Esophagus muscularis mucosa (tissue), 4 donors: ENCODE results near the gene DYNLRB1. TPM values are rescaled to one million over a fixed set of nuclear protein-coding genes. Genes with fewer than 3 reads are reported as not detected.

Experiments used
- DNase-seq: peaks from one replicate; pipeline ENCODE4 v3.0.0-alpha.2; 2017; ENCODE audit errors: extremely low spot score
- H3K27ac ChIP-seq, 4 donors: fragments of 200-600 bp; sonication (generic); replicated peaks in 1 of 4; 1 replicate in 3 of 4; 2 replicates in 1 of 4; pipeline ENCODE4 v1.5.1; 2016 to 2019; ENCODE audit warnings: mild to moderate bottlenecking in 1 of 4
- H3K27me3 ChIP-seq, 4 donors: fragments of 200-600 bp; sonication (generic); one replicate each; pipeline versions ENCODE4 v1.5.1 to v1.6.0; 2016 to 2019
- H3K36me3 ChIP-seq, 4 donors: fragments of 200-600 bp; sonication (generic); one replicate each; pipeline ENCODE4 v1.5.1; 2016 to 2019
- H3K4me1 ChIP-seq, 4 donors: fragments of 200-600 bp; sonication (generic); one replicate each; pipeline ENCODE4 v1.5.1; 2016 to 2019
- H3K4me3 ChIP-seq, 4 donors: fragments of 200-600 bp; sonication (generic); 1 replicate in 2 of 4; 2 replicates in 2 of 4; pipeline ENCODE4 v1.5.1; 2016 to 2019; ENCODE audit warnings: mild to moderate bottlenecking in 4 of 4, moderate library complexity in 1 of 4
- H3K9me3 ChIP-seq, 4 donors: fragments of 200-600 bp; sonication (generic); 1 replicate in 3 of 4; 2 replicates in 1 of 4; pipeline ENCODE4 v1.5.1; 2016 to 2019
- CTCF ChIP-seq, 3 experiments: fragments of 200-600 bp in 2 of 3; fragments of 450-650 bp in 1 of 3; sonication (generic) in 2 of 3; IDR thresholded peaks; one replicate each; pipeline ENCODE4 v1.5.1; 2017 to 2019; ENCODE audit warnings: antibody characterized with exemption in 3 of 3, mild to moderate bottlenecking in 2 of 3, moderate library complexity in 1 of 3
- EP300 ChIP-seq: sonication (generic); formaldehyde crosslinking; IDR thresholded peaks from one replicate; pipeline ENCODE4 v1.6.1; 2017; ENCODE audit warnings: antibody characterized with exemption
- POLR2A ChIP-seq: fragments of 450-650 bp; IDR thresholded peaks from one replicate; pipeline ENCODE4 v1.6.1; 2017; ENCODE audit warnings: antibody characterized with exemption, moderate library complexity, mild to moderate bottlenecking, low read depth
- POLR2AphosphoS5 ChIP-seq, 2 donors: sonication (generic); formaldehyde crosslinking; IDR thresholded peaks; one replicate each; pipeline ENCODE4 v1.6.1; 2017; ENCODE audit warnings: antibody characterized with exemption in 2 of 2
- WGBS: methylation state at CpG from one replicate; pipeline ENCODE4 v1.1.5; 2018; 5-methylcytosine and 5-hydroxymethylcytosine counted together
- intact Hi-C: fragments of 100-400 bp; cut with DNase I; formaldehyde crosslinking; loops from one replicate; pipeline ENCODE4 v1.15.1; 2023
- total RNA-seq, 4 donors: library from RNA; depleted of rRNA; stranded (reverse); fragments of >200 nt; gene quantifications; one replicate each; pipeline versions ENCODE4 v1.1.0 to v1.2.1, GENCODE V29; 2016

DYNLRB1 gene
- total RNA-seq: 100 to 1,000 TPM; 152 to 252 (median 191) TPM

- Histone ChIP-seq H3K4me3 (peak within 1 kb of the TSS; percentile 68 to 91 (median 76)), H3K27ac (peak within 1 kb of the TSS; percentile 90 to 93 (median 93)), H3K9me3 (no peaks in the 10 kb centered on the region), H3K4me1 (peaks cover 22 to 68% (median 62%) of the 10 kb centered on the region in 4 donors), H3K27me3 (no peaks in the 10 kb centered on the region), H3K36me3 (peaks cover 0 to 20% (median 6%) of the 10 kb centered on the region in 4 donors)
- intact Hi-C loops: no loop called here
- WGBS: 2% methylated on average over 18 of the region's 59 CpGs
- peak; percentile 99 for DNase-seq
- TF ChIP-seq POLR2AphosphoS5 (IDR thresholded peaks at IDR 0.05) (peak; percentile 94 to 98), POLR2A (peak; percentile 55), EP300 (no peak), CTCF (IDR thresholded peaks at IDR 0.05) (no peak)
Measured at GRCh38 chr20:34516247-34517113, at the start of gene DYNLRB1. Gene DYNLRB1 (plus strand): TSS chr20:34516422. CDS start chr20:34516459, 37 bp downstream.

GRCh38 chr20:34468951-34469350, 47.3 kb upstream of the DYNLRB1 start:
- Histone ChIP-seq H3K4me1 (peaks cover 11 to 15% (median 14%) of the 10 kb centered on the region in 4 donors), H3K4me3 (no peak overlapping the region), H3K27me3 (no peaks in the 10 kb centered on the region), H3K27ac (no peak overlapping the region), H3K9me3 (no peaks in the 10 kb centered on the region), H3K36me3 (peaks cover 11 to 64% (median 32%) of the 10 kb centered on the region in 4 donors)
- intact Hi-C loops: no loop called here
- DNase-seq: no peak
- no peak for TF ChIP-seq POLR2A
- TF ChIP-seq CTCF (IDR thresholded peaks at IDR 0.05): no peak
- TF ChIP-seq POLR2AphosphoS5 (IDR thresholded peaks at IDR 0.05): no peak
- no peak for TF ChIP-seq EP300
- WGBS: 76% methylated on average over 1 of the region's 1 CpG

GRCh38 chr20:34472246-34472925, 43.8 kb upstream of the DYNLRB1 start:
- H3K9me3 ChIP-seq: no peaks in the 10 kb centered on the region
- intact Hi-C loops: no loop called here
- H3K4me1 ChIP-seq: peaks cover 15 to 25% (median 24%) of the 10 kb centered on the region in 4 donors
- WGBS: 65% methylated on average over 6 of the region's 6 CpGs
- peak overlapping the region in 1 of 4 donors; percentile 14 for H3K27ac ChIP-seq
- peaks cover 3 to 62% (median 19%) of the 10 kb centered on the region in 4 donors for H3K36me3 ChIP-seq
- TF ChIP-seq CTCF (IDR thresholded peaks at IDR 0.05) (no peak), EP300 (no peak), POLR2A (no peak), POLR2AphosphoS5 (IDR thresholded peaks at IDR 0.05) (no peak)
- no peak for DNase-seq
- no peaks in the 10 kb centered on the region for H3K27me3 ChIP-seq
- H3K4me3 ChIP-seq: no peak overlapping the region

GRCh38 chr20:34473262-34473883, 42.8 kb upstream of the DYNLRB1 start:
- Histone ChIP-seq H3K4me3 (no peak overlapping the region), H3K27me3 (no peaks in the 10 kb centered on the region), H3K4me1 (peaks cover 15 to 25% (median 24%) of the 10 kb centered on the region in 4 donors), H3K27ac (peak overlapping the region in 1 of 4 donors; percentile 14), H3K9me3 (no peaks in the 10 kb centered on the region), H3K36me3 (peaks cover 3 to 64% (median 22%) of the 10 kb centered on the region in 4 donors)
- no peak for DNase-seq
- 67% methylated on average over 5 of the region's 5 CpGs for WGBS
- intact Hi-C loops: no loop called here
- TF ChIP-seq POLR2AphosphoS5 (IDR thresholded peaks at IDR 0.05) (no peak), CTCF (IDR thresholded peaks at IDR 0.05) (peak in 2 of 3 experiments; percentile 8 to 25)
